Cardiac septum (tissue), 1 donor: ENCODE results near the gene OSER1. TPM values are rescaled to one million over a fixed set of nuclear protein-coding genes. Genes with fewer than 3 reads are reported as not detected.

ENCODE experiments used
- DNase-seq: peaks from one replicate; pipeline ENCODE4 v3.0.0-alpha.2; 2020; ENCODE audit warnings: low spot score
- intact Hi-C: fragments of 100-400 bp; cut with DNase I; formaldehyde crosslinking; loops from one replicate; pipeline ENCODE4 v1.14.0; 2022
- total RNA-seq: library from RNA; stranded (reverse); fragmentation: NEBNext Ultra II Directional; extraction: Animal tissue kit (Norgen Biotek cat#: 25700); gene quantifications from one replicate; pipeline ENCODE4 v1.2.1, GENCODE V29; 2021
- donor health status: DM: no; HTN: no; CAD: no.

OSER1 gene
- total RNA-seq, 1 donor from 2014 or later = 28.4 TPM

GRCh38 chr20:44159125-44159524 is 51.4 kb downstream of the OSER1 start:
- no peak for DNase-seq
- intact Hi-C loops = no loop called here

GRCh38 chr20:44157061-44157460 is 53.5 kb downstream of the OSER1 start:
- DNase-seq = no peak
- intact Hi-C loops = no loop called here

DNA sequence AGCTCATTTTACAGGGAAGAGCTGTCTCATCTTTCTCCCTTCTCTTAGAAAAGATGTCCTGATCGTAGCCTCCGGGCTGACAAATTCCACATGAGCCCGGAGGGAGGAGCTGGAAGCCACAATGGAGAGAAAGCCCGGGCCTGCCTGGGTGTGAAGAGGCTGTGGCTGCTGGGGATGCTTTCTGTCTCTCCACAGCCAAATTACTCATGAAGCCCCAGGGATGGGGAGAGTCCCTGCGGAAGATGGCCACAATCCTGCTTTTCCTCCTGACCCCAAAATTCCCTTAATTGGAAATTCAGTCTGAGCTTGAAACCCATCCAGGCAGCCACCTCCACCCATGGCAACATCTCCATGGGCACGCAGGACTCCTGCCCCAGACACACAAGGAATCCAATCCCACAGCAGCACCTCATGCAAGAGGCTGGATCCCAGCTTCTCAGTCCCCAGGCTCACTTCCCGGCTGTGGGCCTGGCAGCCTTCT is 56.0 kb downstream of the OSER1 start:
- intact Hi-C loops = loop anchor here (5.0 kb wide), 1 partner anchor 33 kb away; the partner anchor contains the start of gene JPH2
- no peak for DNase-seq

GRCh38 chr20:44153636-44154043 is 56.9 kb downstream of the OSER1 start:
- DNase-seq = no peak
- intact Hi-C loops = loop anchor here (5.0 kb wide), 1 partner anchor 34 kb away; the partner anchor contains the start of gene JPH2

GRCh38 chr20:44151621-44152416 is 58.8 kb downstream of the OSER1 start:
- no peak for DNase-seq
- intact Hi-C loops = loop anchor here (1.0 to 5.0 kb wide), 2 partner anchors 15 to 35 kb away; partner anchors contain the start of gene JPH2

GRCh38 chr20:44146272-44146671 is 64.3 kb downstream of the OSER1 start:
- DNase-seq = no peak

More at GRCh38 chr20:44146272-44146671, 64.3 kb downstream of the OSER1 start:
- intact Hi-C loops = no loop called here

Other genes starting within 250 kb of the OSER1 start
- 182 TPM for gene JPH2, start 23.6 kb downstream of the OSER1 start, total RNA-seq
- gene GDAP1L1, start 36.5 kb upstream of the OSER1 start, total RNA-seq = 0.67 TPM
- gene FITM2, start 100.4 kb upstream of the OSER1 start, total RNA-seq = 94.0 TPM
- gene R3HDML, start 126.3 kb upstream of the OSER1 start, total RNA-seq = not detected
- gene HNF4A, start 144.9 kb upstream of the OSER1 start, total RNA-seq = not detected